ENCODE results near the gene POC1A.

POC1A gene

GRCh38 chr3:52126036-52126435 lies 28.2 kb downstream of the POC1A start:
- no peak for DNase-seq

GRCh38 chr3:52124766-52125165 lies 29.5 kb downstream of the POC1A start:
- DNase-seq = no peak

- DNase-seq = no peak
These were observed 30.1 kb downstream of the POC1A start for GRCh38 chr3:52124126-52124525.

GRCh38 chr3:52123106-52123725 lies 31.0 kb downstream of the POC1A start:
- peak; percentile 77 to 80 for DNase-seq

- no peak for DNase-seq
These were observed 31.7 kb downstream of the POC1A start for GRCh38 chr3:52122491-52122890.

- peak; percentile 81 to 83 for DNase-seq
These were observed 32.4 kb downstream of the POC1A start for GRCh38 chr3:52121813-52122212.

- peak; percentile 79 to 85 for DNase-seq
These were observed 32.8 kb downstream of the POC1A start for GRCh38 chr3:52121464-52121805.

- DNase-seq = peak in 1 of 2 donors; percentile 52
These were observed 33.4 kb downstream of the POC1A start for GRCh38 chr3:52120556-52121463.

GRCh38 chr3:52119826-52120225 lies 34.4 kb downstream of the POC1A start:
- peak; percentile 64 to 71 for DNase-seq

GRCh38 chr3:52119099-52119498 lies 35.1 kb downstream of the POC1A start:
- DNase-seq = peak; percentile 24 to 73

- DNase-seq = no peak
These were observed 35.9 kb downstream of the POC1A start for GRCh38 chr3:52118156-52118875.

- DNase-seq = no peak
These were observed 36.7 kb downstream of the POC1A start for GRCh38 chr3:52117537-52117936.

GRCh38 chr3:52112056-52112455 lies 42.2 kb downstream of the POC1A start:
- DNase-seq = no peak

- DNase-seq = no peak
These were observed 43.7 kb downstream of the POC1A start for GRCh38 chr3:52110502-52110901.

- DNase-seq = peak in 1 of 2 donors; percentile 20
These were observed 44.5 kb downstream of the POC1A start for GRCh38 chr3:52109611-52110301.

- peak; percentile 29 to 47 for DNase-seq
These were observed 45.7 kb downstream of the POC1A start for GRCh38 chr3:52108302-52109232.

GRCh38 chr3:52106951-52107611 lies 47.1 kb downstream of the POC1A start:
- DNase-seq = no peak

- DNase-seq = no peak
These were observed 49.3 kb downstream of the POC1A start for GRCh38 chr3:52104684-52105640.

- DNase-seq = no peak
These were observed 51.3 kb downstream of the POC1A start for GRCh38 chr3:52102934-52103333.

GRCh38 chr3:52099001-52099401 lies 55.2 kb downstream of the POC1A start:
- DNase-seq = peak in 1 of 2 donors; percentile 38
